ENCODE results near the gene MCM3AP.

DNA sequence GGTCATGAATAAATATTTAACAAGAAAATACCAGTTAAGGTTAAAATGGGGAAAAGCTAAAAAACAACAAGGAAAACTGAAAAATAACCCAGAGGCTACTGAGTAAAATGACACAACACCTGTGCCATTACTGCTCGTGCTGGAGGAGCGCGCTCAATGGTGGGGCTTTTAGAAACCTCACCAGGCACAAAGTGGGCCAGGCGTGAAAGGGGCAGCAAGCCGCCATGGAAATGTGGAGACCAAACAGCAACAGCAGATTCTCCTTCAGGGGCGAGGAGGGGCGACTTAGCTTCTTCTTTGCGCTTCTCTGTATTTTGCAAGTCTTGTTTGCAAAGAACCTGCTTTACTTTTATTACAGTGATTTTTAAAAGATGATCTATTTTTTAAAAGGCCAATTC is 82.2 kb downstream of the MCM3AP start:
- TF ChIP-seq, protein P1, sequence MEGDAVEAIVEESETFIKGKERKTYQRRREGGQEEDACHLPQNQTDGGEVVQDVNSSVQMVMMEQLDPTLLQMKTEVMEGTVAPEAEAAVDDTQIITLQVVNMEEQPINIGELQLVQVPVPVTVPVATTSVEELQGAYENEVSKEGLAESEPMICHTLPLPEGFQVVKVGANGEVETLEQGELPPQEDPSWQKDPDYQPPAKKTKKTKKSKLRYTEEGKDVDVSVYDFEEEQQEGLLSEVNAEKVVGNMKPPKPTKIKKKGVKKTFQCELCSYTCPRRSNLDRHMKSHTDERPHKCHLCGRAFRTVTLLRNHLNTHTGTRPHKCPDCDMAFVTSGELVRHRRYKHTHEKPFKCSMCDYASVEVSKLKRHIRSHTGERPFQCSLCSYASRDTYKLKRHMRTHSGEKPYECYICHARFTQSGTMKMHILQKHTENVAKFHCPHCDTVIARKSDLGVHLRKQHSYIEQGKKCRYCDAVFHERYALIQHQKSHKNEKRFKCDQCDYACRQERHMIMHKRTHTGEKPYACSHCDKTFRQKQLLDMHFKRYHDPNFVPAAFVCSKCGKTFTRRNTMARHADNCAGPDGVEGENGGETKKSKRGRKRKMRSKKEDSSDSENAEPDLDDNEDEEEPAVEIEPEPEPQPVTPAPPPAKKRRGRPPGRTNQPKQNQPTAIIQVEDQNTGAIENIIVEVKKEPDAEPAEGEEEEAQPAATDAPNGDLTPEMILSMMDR (IDR thresholded peaks at IDR 0.05; ENCODE audit: low read depth, low read length, poor library complexity, severe bottlenecking) = no peak
- TF ChIP-seq EZH2phosphoT487 (IDR thresholded peaks at IDR 0.05; ENCODE audit: borderline replicate concordance, low read length) = no peak

All from DOHH2 (cell line).